GM10847 (cell line): ENCODE results near the gene KIAA1549.

Experiments
- POLR2A ChIP-seq: IDR thresholded peaks from 2 replicates; pipeline ENCODE4 v1.6.1; 2011; ENCODE audit not compliant: insufficient read length; ENCODE audit errors: extremely low read depth

The KIAA1549 gene

DNA sequence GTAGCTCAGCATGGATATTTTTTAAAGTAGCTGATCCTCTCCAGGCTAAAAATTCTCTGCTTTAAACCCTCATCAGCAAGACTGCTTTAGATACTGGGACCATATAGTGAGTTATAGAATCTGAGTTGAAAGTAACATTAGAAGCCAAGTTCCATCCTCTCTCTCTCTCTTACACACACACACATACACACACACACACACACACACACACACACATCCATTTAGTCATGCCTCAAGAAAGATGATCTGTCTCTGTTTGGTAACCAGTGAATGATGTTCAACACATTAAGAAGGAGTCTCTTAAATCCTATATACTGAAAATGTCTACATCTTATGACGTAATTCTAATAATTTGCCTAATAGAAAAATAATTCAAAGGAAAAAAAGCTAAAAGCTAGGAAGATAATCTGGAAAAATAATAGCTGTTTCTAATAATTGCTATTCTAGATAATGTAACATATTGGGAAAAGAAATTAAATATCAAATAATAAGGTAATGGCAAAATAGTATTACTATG is 166.3 kb downstream of the KIAA1549 start:
- TF ChIP-seq POLR2A: no peak

DNA sequence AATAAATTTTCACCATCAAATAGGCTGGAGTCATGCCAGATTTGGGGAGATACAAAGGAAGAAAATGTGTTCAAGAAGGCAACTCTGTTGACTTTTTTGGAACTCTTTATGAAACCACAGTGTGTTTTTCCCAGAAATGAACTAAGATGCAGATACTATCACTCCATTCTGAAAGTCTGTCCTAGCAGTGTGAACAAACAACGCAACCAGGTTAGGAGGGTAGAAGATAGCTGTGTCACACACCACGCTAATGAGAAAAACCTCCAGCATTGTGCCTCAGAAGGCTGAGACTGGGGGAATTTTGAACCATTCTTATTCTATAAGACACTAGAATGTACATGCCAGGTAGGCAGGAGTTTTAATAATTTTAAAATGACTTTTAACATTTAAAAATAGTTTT is 167.2 kb downstream of the KIAA1549 start:
- TF ChIP-seq POLR2A: no peak

DNA sequence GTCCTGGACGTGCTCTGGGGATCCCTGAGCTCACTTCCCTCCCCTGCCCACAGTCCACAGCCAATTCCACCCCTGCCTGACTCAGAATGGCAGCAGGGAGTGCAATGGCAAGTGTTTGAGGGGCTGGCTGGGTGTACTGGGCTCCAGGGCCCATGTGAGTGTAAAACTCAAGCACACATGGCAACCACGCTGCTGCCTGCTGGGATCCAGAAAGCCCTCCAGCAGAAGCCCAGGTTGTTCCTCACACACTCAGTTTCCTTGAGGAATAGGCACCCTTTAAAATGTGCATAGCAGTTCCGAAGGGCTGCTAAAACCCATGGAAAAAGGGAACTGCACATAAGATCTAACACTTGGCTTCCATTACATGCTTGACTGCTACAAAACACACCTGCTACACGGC is 171.8 kb downstream of the KIAA1549 start:
- no peak for TF ChIP-seq POLR2A

DNA sequence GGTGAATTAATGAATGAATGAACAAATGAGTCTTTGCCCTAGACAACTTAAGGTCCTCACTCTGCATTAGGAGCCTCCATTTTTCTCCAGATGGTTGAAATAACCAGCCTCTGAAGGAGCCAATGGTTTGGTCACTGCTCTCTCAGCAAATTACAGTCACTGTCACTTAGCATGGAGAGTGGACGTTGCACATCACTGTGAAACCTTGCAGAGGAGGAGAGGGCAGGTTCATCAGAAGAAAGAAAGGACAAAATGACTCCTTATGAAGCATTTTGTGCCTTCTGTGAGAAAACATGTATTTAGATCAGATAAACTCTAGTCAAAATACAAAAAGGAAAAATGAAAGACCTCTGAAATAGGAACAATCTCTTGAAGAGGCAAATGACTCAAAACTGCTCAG is 176.6 kb downstream of the KIAA1549 start:
- TF ChIP-seq POLR2A: no peak

DNA sequence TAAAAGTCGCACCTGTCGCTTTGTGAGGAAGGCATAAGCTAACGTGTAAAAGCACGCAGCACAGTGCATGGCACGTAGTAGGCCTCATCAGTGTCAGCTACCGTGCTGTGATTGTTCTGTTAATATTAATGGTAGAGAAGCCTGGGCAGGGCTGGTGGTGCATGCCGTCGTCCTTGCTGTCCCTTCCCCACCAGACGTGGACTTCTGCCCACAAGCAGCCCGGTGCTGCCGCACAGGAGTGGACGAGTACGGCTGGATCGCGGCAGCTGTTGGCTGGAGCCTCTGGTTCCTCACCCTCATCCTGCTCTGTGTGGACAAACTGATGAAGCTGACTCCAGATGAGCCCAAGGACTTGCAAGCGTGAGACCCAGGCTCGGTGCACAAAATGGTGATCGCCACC is 178.5 kb downstream of the KIAA1549 start:
- no peak for TF ChIP-seq POLR2A

DNA sequence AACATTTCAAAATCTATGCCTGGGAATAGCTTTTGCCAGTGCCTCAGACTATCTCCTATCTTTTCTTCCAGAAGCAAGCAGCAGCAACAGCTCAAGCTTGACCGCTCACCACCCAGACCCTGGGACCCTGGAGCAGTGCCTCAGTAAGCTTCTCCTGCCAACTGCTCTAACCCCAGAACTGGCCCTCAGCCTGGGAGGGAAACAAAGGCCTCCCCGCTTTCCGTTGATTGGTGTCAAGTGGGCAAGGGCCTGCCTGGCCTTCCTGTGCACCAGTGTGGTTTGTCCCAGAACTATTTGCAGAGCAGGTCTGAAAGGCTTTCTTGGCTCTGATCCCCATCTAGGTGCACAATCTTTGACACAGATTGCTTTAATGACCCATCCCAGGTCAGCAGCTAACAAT is 179.9 kb downstream of the KIAA1549 start:
- TF ChIP-seq POLR2A: no peak

DNA sequence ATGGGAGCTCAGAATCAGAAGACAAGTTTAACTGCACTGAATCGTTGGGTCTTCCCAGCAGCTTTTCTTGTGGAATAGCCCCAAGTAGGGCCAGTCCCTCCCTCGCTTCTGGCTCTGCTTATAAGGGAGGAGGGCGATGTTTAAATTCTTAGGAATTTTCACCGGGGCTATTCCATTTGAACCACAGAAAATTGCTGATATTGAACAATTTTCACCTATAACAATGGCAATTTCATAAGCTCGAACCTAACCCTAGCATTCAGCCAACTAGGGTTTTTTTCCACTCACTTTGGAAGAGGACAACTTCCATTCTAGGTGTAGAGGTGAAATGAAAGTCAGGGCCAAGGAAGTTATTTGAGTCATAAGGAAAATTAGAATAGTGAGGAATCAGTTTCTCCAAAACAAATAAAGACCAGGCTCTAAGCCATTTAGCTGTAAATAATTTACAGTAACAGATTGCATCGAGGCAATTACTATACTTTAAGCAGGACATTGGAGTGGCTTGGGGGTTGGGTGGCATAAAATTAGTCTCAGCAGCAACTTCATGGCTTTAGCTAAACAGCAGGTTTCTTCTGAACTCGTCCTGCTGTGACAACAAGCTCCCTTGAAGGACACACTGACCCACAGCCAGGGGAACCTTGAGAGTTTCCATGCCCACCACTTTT is 181.7 kb downstream of the KIAA1549 start:
- no peak for TF ChIP-seq POLR2A

DNA sequence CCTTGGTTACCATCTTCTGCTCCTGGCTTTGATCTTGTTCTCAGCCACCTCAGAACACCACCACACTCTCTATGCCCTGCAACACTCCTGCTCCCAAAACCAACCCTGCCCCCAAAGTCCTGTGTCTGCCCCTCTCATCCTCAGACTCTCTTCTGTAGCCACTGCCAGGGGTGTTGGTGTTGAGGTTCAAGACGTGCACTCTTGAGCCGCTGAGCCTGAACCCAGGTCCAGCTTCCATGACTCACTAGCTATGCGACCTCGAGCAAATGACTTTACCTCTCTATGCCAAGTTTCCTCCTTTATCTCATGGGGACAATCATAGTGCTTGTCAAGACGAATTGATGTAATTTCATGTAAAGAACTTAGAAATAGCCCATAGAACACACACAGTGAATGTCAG is 182.4 kb downstream of the KIAA1549 start:
- no peak for TF ChIP-seq POLR2A

DNA sequence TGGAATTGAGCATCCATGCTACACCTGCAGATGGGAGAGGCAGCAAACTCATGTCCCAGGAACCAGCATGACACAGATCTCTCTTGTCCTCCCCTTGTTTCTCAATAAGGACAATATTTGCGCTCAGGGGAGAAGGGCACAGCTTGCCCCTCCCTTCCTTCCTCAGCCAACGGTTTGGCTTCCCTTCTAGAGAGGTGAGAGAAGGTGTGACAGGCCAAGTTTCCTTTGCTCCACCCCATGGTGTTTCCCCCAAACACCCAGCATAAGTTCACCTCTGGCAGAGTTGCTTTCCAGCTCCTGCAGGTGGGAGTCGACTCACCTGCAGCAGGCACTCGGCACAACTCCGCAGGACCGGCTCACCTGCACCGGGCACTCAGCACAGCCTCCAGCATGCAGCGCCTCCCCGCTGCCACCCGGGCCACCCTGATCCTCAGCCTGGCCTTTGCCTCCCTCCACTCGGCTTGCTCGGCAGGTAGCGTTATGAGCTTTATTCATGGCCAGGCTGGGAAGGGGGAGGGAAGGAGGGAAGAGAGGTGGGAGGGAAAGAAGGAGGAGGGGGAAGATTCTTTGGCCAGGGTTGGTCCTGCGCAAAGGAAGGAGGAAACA is 183.4 kb downstream of the KIAA1549 start, which contains the start of the genes ATP6V0A4 and TMEM213:
TSS of gene ATP6V0A4 (minus strand) at position 482 of the 606 bp plus-strand sequence. CDS start 26,949 bp downstream, outside the sequence.
TSS of gene TMEM213 (plus strand) at position 280 of the 606 bp plus-strand sequence. CDS start at position 391, 111 bp downstream.
- no peak for TF ChIP-seq POLR2A

DNA sequence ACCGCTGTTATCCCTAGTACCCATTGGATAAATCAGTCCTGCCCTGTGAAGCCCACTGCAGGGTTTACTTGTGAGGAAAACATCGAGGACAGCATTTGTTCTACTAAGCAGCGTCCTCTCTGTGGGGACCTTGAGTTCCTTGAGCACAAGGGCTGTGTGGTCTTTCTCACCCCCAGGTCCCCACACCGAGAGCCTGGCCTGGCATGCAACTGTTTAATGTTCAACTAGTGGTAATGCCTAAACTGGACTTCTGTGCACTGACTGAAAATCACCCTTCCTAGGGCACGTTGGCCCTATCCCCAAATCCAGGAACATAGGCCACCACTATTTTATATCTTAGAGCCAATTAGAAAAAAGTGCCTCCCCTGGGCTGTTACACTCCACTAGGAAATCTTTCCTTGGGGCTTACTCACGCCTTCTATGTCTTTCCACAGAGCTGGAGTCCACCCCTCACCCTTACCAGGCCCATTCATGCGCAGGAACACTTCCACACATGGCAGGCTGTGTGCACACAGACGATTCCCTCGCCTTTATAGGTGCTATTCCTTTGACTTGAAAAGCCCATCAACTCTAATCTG is 185.1 kb downstream of the KIAA1549 start:
- TF ChIP-seq POLR2A: no peak

DNA sequence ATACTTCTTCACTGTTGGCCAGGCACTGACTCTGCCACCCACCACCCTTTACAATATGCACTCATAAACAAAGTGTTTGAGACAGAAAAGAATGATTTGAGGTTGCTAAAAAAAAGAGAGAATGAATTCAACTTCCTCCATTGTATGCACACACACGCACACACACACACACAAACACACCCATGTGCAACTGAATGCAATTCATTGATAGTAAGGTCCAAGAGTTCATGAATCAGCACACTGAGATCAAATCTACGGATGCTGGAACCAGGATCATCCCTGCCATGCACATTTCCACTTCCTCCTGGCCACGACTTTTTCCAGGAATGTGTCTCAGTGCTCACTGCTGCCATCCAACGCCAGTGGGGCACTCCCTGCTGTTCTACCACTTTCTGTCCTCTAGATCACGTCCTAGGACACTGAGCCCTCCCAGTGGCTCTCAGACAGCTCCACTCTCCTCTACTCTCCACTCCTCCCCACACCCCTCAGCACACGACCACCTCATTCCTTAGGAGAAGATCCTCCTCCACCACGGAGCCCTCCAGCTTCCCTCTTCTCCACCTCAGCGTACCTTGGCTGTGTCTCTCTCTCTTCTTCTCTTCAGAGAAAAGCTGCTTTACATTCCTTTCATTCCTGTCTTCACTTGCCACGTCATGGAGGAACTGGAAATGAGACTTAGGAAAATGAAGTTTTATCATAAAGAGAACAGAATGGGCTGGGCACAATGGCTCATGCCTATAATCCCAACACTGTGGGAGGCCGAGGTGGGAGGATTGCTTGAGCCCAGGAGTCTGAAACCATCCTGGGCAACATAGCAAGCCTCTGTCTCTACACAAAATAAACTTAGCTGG is 195.4 kb downstream of the KIAA1549 start:
- no peak for TF ChIP-seq POLR2A

DNA sequence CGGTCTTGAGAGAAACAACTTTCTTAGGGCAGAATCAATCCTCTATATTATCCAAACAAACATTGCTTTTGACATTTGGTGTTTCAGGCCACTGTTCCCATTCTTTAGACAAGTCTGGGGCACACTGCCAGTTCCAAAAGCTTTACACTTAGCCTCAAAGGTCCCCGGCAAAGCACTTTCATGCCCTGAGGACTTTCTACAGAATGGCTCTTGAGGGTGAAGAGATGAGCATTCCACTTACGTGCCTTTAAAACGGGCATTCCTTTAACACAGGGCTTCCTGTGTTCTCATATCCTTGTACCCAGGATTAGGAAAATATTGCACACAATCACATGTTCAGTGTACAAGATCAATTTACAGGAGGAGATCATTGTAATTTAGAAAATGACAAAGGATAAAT is 196.5 kb downstream of the KIAA1549 start:
- TF ChIP-seq POLR2A: no peak
